ENCODE results near the gene TMSB10.

DNA sequence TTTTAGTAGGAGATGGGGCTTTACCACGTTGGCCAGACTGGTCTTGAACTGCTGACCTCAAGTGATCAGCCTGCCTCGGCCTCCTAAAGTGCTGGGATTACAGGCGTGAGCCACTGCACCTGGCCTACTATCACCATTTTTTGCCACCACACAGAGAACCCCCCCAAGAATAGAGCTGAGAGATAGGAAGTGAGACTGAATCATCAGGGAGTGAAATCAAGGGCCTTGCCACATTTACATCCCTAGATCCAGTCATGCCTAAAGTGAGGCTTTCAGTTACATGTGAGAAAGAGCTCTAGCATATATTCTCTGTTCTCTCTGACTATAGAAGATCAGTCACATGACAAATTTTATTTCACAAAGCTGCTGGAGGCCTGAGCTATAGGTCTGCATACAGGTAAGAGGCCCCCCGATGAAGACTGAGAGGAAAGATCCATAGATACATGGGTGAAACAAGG, 37.5 kb downstream of the TMSB10 start:
- TF ChIP-seq CEBPB (IDR thresholded peaks at IDR 0.05) (no peak), EP300 (IDR thresholded peaks at IDR 0.05; ENCODE audit: borderline replicate concordance) (no peak), MAX (IDR thresholded peaks at IDR 0.05) (no peak), RAD21 (IDR thresholded peaks at IDR 0.05; ENCODE audit: low read depth) (no peak), TEAD4 (IDR thresholded peaks at IDR 0.05) (no peak), CREB1 (IDR thresholded peaks at IDR 0.05; ENCODE audit: low read depth) (no peak), EGR1 (IDR thresholded peaks at IDR 0.05) (no peak), NFIC (IDR thresholded peaks at IDR 0.05) (no peak), TAF1 (IDR thresholded peaks at IDR 0.05; ENCODE audit: low read depth) (no peak), ZBTB7A (IDR thresholded peaks at IDR 0.05; ENCODE audit: low read depth) (no peak), YY1 (IDR thresholded peaks at IDR 0.05; ENCODE audit: low read depth) (no peak)
- TF ChIP-seq, protein P1, sequence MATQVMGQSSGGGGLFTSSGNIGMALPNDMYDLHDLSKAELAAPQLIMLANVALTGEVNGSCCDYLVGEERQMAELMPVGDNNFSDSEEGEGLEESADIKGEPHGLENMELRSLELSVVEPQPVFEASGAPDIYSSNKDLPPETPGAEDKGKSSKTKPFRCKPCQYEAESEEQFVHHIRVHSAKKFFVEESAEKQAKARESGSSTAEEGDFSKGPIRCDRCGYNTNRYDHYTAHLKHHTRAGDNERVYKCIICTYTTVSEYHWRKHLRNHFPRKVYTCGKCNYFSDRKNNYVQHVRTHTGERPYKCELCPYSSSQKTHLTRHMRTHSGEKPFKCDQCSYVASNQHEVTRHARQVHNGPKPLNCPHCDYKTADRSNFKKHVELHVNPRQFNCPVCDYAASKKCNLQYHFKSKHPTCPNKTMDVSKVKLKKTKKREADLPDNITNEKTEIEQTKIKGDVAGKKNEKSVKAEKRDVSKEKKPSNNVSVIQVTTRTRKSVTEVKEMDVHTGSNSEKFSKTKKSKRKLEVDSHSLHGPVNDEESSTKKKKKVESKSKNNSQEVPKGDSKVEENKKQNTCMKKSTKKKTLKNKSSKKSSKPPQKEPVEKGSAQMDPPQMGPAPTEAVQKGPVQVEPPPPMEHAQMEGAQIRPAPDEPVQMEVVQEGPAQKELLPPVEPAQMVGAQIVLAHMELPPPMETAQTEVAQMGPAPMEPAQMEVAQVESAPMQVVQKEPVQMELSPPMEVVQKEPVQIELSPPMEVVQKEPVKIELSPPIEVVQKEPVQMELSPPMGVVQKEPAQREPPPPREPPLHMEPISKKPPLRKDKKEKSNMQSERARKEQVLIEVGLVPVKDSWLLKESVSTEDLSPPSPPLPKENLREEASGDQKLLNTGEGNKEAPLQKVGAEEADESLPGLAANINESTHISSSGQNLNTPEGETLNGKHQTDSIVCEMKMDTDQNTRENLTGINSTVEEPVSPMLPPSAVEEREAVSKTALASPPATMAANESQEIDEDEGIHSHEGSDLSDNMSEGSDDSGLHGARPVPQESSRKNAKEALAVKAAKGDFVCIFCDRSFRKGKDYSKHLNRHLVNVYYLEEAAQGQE (IDR thresholded peaks at IDR 0.05; ENCODE audit: low read depth) = no peak

Data from Ishikawa (cell line).